HG02970 (cell line): ENCODE data around the gene NME8.
"Not testable (repeated sequence)": the region's sequence is repeated elsewhere in the genome, so short reads cannot be mapped to it uniquely, and the experiment has no call there.

Source experiments
- ATAC-seq: cut with Tn5 transposase; IDR thresholded peaks from one replicate; pipeline ENCODE4 v1.9.1; 2021; ENCODE audit warnings: mild to moderate bottlenecking, moderate library complexity, moderate number of reproducible peaks; ENCODE audit not compliant: unreplicated experiment, low FRiP score

Gene NME8

DNA sequence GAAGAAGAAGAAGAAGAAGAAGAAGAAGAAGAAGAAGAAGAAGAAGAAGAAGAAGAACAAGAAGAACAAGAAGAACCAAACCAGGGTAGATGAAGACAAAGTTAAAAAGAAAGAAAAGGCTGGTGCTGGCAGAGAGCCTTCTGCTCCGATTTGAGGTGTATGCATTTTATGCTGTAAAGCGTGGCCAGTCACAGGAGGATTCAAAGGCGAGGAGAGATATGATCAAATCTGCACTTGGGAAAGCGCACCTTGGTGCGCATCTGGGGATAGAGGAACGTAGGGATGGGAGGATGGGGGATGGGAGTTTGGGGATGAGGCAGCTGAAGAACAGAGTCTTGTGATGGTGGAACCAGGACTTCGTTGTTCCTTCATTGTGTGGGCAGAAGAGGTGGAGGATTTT, at the start of gene NME8:
Gene NME8 (plus strand): TSS at position 301 of the 400 bp plus-strand sequence. CDS start 1,670 bp downstream, outside the sequence.
- ATAC-seq: no peak

DNA sequence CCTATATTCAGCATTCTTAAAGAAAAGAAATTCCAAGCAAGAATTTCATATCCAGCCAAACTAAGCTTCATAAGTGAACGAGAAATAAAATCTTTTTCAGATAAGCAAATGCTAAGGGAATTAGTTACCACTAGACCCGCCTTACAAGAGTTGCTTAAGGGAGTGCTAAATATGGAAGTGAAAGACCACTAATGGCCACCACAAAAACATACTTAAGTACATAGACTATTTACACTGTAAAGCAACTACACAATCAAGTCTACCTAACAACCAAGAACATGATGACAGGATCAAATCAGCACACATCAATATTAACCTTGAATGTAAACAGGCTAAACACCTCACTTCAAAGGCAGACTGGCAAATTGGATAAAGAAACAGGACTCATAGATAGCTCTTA, 42.2 kb upstream of the NME8 start:
- no peak for ATAC-seq

GRCh38 chr7:37812161-37812580, 36.2 kb upstream of the NME8 start:
- ATAC-seq: not testable (repeated sequence)

DNA sequence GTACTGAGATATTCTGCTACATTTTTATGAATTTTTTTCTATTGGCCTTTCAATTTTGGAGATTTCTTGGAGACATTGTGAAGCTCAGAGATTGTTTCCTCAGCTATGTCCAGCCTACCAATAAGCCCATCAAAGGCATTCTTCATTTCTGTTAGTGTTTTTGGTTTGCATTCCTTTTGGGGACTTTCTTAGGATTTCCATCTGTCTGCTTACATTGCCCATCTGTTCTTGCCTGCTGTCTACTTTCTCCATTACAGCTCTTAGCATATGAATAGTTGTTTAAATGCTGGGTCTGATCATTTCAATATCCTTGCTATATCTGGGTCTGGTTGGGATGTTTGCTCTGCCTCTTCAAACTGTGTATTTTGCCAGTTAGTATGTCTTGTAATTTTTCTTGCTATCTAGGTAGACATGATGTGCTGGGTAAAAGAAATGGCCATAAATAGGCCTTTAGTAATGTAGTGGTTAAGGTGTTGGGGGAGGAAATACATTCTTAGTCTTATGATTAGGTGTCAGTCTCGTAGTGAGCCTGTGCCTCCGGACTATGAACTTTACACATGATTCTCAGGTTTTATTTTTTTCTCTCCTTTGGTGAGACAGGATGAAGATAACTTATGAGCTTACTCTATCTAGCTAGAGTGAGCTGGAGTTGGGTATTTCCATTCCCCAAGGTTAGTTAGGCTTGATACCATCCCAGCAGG, 32.6 kb upstream of the NME8 start:
- ATAC-seq: no peak

DNA sequence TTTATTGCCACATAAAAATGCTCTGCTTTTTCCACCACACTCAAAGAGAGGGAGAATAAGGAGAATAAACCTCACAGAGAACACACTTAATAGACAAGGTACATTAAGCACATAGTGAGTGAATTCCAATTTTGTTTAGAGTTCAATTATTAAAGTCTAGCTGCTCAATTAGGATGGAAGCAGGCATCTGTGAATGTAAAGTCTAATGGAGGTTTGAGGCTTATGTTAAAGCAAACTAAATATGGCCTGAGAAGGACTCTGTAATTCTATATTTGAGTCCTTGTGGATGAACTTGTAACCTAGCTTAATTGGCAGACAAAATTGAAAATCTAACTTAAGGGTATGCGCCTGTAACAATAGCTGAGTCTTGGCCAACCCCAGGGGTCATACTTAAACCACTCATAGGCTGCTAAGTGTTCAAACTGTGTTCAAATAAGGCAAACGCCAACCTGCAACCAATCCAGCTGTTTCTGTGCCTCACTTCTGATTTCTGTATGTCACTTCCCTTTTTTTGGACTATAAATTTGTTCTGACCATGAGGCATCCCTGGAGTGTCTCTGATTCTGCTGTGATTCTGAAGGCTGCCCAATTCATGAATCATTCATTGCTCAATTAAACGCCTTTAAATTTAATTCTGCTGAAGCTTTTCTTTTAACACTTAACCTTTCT, 31.3 kb upstream of the NME8 start:
- no peak for ATAC-seq

DNA sequence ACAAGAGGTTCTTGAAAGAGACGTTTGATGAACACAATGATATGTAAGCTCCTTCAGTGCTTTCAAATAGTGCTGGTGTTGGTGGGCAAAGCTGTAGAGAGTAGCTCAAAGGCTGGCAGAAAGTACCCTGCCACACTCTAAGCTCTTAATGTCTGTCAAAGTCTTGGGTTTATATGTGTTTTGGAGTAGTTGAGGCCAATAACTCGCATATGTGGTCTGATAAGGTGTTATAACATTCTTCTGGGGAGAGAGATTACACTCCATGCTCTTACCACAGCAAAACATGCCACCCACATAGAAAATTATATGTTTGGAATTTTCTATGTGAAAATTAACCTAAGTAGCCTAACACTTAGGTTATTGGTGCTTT, 30.8 kb upstream of the NME8 start:
- no peak for ATAC-seq

- no peak for ATAC-seq
These were observed 30.2 kb upstream of the NME8 start for GRCh38 chr7:37817996-37818720.

GRCh38 chr7:37820708-37821468, 27.5 kb upstream of the NME8 start:
- no peak for ATAC-seq

- ATAC-seq: no peak
These were observed 25.5 kb upstream of the NME8 start for GRCh38 chr7:37822946-37823345.

GRCh38 chr7:37823557-37823956, 24.8 kb upstream of the NME8 start:
- ATAC-seq: no peak

- ATAC-seq: no peak
These were observed 23.4 kb upstream of the NME8 start for GRCh38 chr7:37825038-37825437.

GRCh38 chr7:37826825-37827224, 21.6 kb upstream of the NME8 start:
- no peak for ATAC-seq

GRCh38 chr7:37831244-37831643, 17.2 kb upstream of the NME8 start:
- ATAC-seq: no peak

- no peak for ATAC-seq
These were observed 16.2 kb upstream of the NME8 start for GRCh38 chr7:37832194-37832593.

- no peak for ATAC-seq
These were observed 15.1 kb upstream of the NME8 start for GRCh38 chr7:37833107-37833817.

- ATAC-seq: no peak
These were observed 14.6 kb upstream of the NME8 start for GRCh38 chr7:37833818-37834146.

DNA sequence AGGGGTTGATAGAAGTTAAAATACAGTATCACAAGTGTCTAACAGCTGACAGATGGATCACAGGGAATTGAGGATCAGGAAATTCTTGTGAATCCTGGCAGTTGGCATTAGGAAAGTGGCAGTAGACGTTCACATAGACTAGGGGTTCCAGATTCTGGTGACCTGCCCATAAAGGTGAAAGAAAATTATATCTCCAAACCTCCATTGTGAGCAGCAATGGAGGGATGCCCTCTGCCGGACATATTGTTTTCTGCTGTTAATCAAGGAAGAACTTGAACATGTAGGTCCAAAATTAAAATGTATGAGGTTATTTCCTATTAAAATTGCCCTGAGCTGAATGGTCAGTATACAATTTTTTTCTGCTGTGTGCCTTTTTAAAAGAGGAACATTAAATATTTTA, 5.1 kb downstream of the NME8 start:
- ATAC-seq: no peak

GRCh38 chr7:37882086-37882485, 33.7 kb downstream of the NME8 start:
- ATAC-seq: no peak

- no peak for ATAC-seq
These were observed 45.0 kb downstream of the NME8 start for GRCh38 chr7:37893359-37893758.

GRCh38 chr7:37894671-37895070, 46.3 kb downstream of the NME8 start:
- no peak for ATAC-seq
